GM18951 (cell line): ENCODE measurements around the gene GNA12.

Experiments
- POLR2A ChIP-seq: IDR thresholded peaks from 4 replicates; pipeline ENCODE4 v1.6.1; 2011; ENCODE audit warnings: mild to moderate bottlenecking; ENCODE audit not compliant: insufficient read length, insufficient read depth; ENCODE audit errors: extremely low read depth
- in situ Hi-C: fragments of 300-500 bp; cut with MboI; formaldehyde crosslinking; loops from one replicate; pipeline ENCODE4 v1.12.0; 2022; ENCODE audit warnings: low sequenced_read_pairs, mixed read lengths, inconsistent platforms; ENCODE audit not compliant: unreplicated experiment

Gene GNA12

GRCh38 chr7:2813350-2814185 is 30.5 kb downstream of the GNA12 start:
- in situ Hi-C loops, result no loop called here
- no peak for TF ChIP-seq POLR2A

GRCh38 chr7:2812831-2813230 is 31.3 kb downstream of the GNA12 start:
- in situ Hi-C loops, result no loop called here
- TF ChIP-seq POLR2A, result no peak

GRCh38 chr7:2812114-2812487 is 32.0 kb downstream of the GNA12 start:
- in situ Hi-C loops, result no loop called here
- no peak for TF ChIP-seq POLR2A

- no peak for TF ChIP-seq POLR2A
- in situ Hi-C loops, result no loop called here
Measured at GRCh38 chr7:2811476-2812113, 32.5 kb downstream of the GNA12 start.

GRCh38 chr7:2810682-2811415 is 33.3 kb downstream of the GNA12 start:
- in situ Hi-C loops, result no loop called here
- TF ChIP-seq POLR2A, result no peak

- TF ChIP-seq POLR2A, result no peak
- in situ Hi-C loops, result no loop called here
Measured at GRCh38 chr7:2809903-2810625, 34.0 kb downstream of the GNA12 start.

- in situ Hi-C loops, result no loop called here
- TF ChIP-seq POLR2A, result no peak
Measured at GRCh38 chr7:2808891-2809665, 35.0 kb downstream of the GNA12 start.

GRCh38 chr7:2807845-2808772 is 36.0 kb downstream of the GNA12 start:
- in situ Hi-C loops, result no loop called here
- TF ChIP-seq POLR2A, result no peak

GRCh38 chr7:2807460-2807844 is 36.7 kb downstream of the GNA12 start:
- no peak for TF ChIP-seq POLR2A
- in situ Hi-C loops, result no loop called here

GRCh38 chr7:2806571-2806970 is 37.5 kb downstream of the GNA12 start:
- in situ Hi-C loops, result no loop called here
- TF ChIP-seq POLR2A, result no peak

GRCh38 chr7:2805213-2805944 is 38.7 kb downstream of the GNA12 start:
- TF ChIP-seq POLR2A, result no peak

More at GRCh38 chr7:2805213-2805944, 38.7 kb downstream of the GNA12 start:
- in situ Hi-C loops, result no loop called here
